ENCODE measurements around the gene BEND5. TPM values are rescaled to one million over a fixed set of nuclear protein-coding genes. Genes with fewer than 3 reads are reported as not detected.

Gene BEND5
- total and polyA plus RNA-seq, 2 of the 8 experiments (the other 6 are each of a cell fraction or from before 2014, with no cell fraction given) = 3.8 to 7.5 TPM

- H3K4me1 ChIP-seq (replicated peaks in 1 of 4; ENCODE audit: control insufficient read depth in 3 of 4, insufficient read depth in 4 of 4, low read length in 3 of 4) = no peaks in the 10 kb centered on the region
Measured at GRCh38 chr1:48697066-48697707, 79.5 kb downstream of the BEND5 start.

More at GRCh38 chr1:48697066-48697707, 79.5 kb downstream of the BEND5 start:
- Histone ChIP-seq H3K4ac (replicated peaks; ENCODE audit: insufficient read length, low read depth, low read length) (no peak overlapping the region), H2AK5ac (ENCODE audit: low read depth, low read length) (no peak overlapping the region), H4K8ac (ENCODE audit: extremely low read depth, insufficient read depth, low read length) (peak overlapping the region; percentile 26; the same call in 1 of the 2 replicates), H3K23me2 (ENCODE audit: low read depth, low read length) (no peaks in the 10 kb centered on the region), H3K79me2 (ENCODE audit: control insufficient read depth in 1 of 2, insufficient read depth in 2 of 2, low read length in 2 of 2) (no peaks in the 10 kb centered on the region), H2BK20ac (ENCODE audit: low read length) (no peak overlapping the region), H4K91ac (replicated peaks; ENCODE audit: insufficient read length, low read length) (no peak overlapping the region), H2BK5ac (ENCODE audit: low read depth, low read length) (no peak overlapping the region), H4K20me1 (replicated peaks in 1 of 2; ENCODE audit: control insufficient read depth in 1 of 2, insufficient read depth in 2 of 2, low read length in 2 of 2) (no peaks in the 10 kb centered on the region), H2BK120ac (replicated peaks; ENCODE audit: low read depth, low read length) (no peak overlapping the region), H3K4me3 (ENCODE audit: extremely low read depth in 1 of 4, insufficient read depth in 2 of 4, low read depth in 3 of 4, low read length in 4 of 4) (no peak overlapping the region), H3K18ac (ENCODE audit: extremely low read depth, low read length) (no peak overlapping the region), H2BK15ac (ENCODE audit: low read length) (no peak overlapping the region), H3K27ac (ENCODE audit: low read depth, low read length) (no peak overlapping the region), H3K79me1 (ENCODE audit: low read depth, low read length) (no peaks in the 10 kb centered on the region), H3K23ac (ENCODE audit: insufficient read length) (no peak overlapping the region), H3K9ac (replicated peaks in 1 of 4; ENCODE audit: extremely low read depth in 1 of 4, low read depth in 3 of 4, low read length in 3 of 4) (no peak overlapping the region), H2AFZ (ENCODE audit: low read length) (no peak overlapping the region), H3K9me3 (ENCODE audit: insufficient read depth in 2 of 2, low read depth in 1 of 2, low read length in 1 of 2) (no peaks in the 10 kb centered on the region), H4K5ac (ENCODE audit: insufficient read length, low read depth, low read length) (no peak overlapping the region), H3K36me3 (ENCODE audit: control insufficient read depth in 2 of 4, insufficient read depth in 4 of 4, low read length in 3 of 4) (no peaks in the 10 kb centered on the region), H3K27me3 (replicated peaks in 1 of 4; ENCODE audit: control insufficient read depth in 3 of 4, extremely low read depth in 1 of 4, insufficient read depth in 3 of 4, low read length in 3 of 4) (no peaks in the 10 kb centered on the region), H3K14ac (ENCODE audit: insufficient read length) (no peak overlapping the region), H2BK12ac (ENCODE audit: low read depth, low read length) (no peak overlapping the region), H3K56ac (replicated peaks; ENCODE audit: insufficient read length, low read depth, low read length) (no peak overlapping the region), H3K4me2 (ENCODE audit: insufficient read depth in 1 of 2, low read depth in 2 of 2, low read length in 2 of 2) (no peak overlapping the region)
- peak in 1 of 2 experiments; percentile 97 for DNase-seq (ENCODE audit: low read depth in 1 of 2, low spot score in 2 of 2)
- WGBS, 2 experiments (ENCODE audit: extremely low coverage in 1 of 2, insufficient coverage in 1 of 2, insufficient read length in 1 of 2, insufficient replicate concordance in 2 of 2, low coverage in 1 of 2, low lambda C conversion rate in 2 of 2, missing lambda C conversion rate in 1 of 2) = 56% methylated on average over 5 of the region's 5 CpGs; no CpG with 5 or more reads in 1 of the 2 experiments
- ChIA-PET POLR2A (ENCODE audit: partially characterized antibody) (no interaction called here), CTCF (ENCODE audit: partially characterized antibody) (interaction anchor here (0.6 to 11.4 kb wide), 50 partner anchors 8 to 1912 kb away, joined by 3 to 203 read pairs (median 4); no protein-coding TSS in a partner anchor)
- TF ChIP-seq SP2 (IDR thresholded peaks at IDR 0.05; ENCODE audit: low read length) (no peak), RAD21 (IDR thresholded peaks at IDR 0.05 in 1 of 2, conservative IDR thresholded peaks at IDR 0.05 in 1 of 2; ENCODE audit: low read depth in 2 of 2, low read length in 2 of 2) (peak; percentile 64 to 77), CTCF (IDR thresholded peaks at IDR 0.05; ENCODE audit: control extremely low read depth in 1 of 3, insufficient read depth in 1 of 3, low read depth in 1 of 3, low read length in 3 of 3) (peak; percentile 78 to 89 (median 84))
- FAIRE-seq = peak; percentile 62

All from H1 (cell line).